ENCODE measurements around the gene TAS1R3.

TAS1R3 gene

GRCh38 chr1:1371746-1372711 lies 40.9 kb downstream of the TAS1R3 start:
- DNase-seq, result peak; percentile 55

GRCh38 chr1:1373051-1373814 lies 42.2 kb downstream of the TAS1R3 start:
- no peak for DNase-seq

- DNase-seq, result no peak
These were observed 42.9 kb downstream of the TAS1R3 start for GRCh38 chr1:1373815-1374588.

GRCh38 chr1:1374589-1374928 lies 43.5 kb downstream of the TAS1R3 start:
- no peak for DNase-seq

GRCh38 chr1:1374929-1375662 lies 44.0 kb downstream of the TAS1R3 start, which contains the start of gene AURKAIP1:
AURKAIP1 (minus strand) TSS chr1:1375207; CDS start chr1:1374756, 451 bp downstream.
- peak; percentile 100 for DNase-seq

GRCh38 chr1:1376551-1377226 lies 45.6 kb downstream of the TAS1R3 start:
- DNase-seq, result no peak

- DNase-seq, result no peak
These were observed 46.6 kb downstream of the TAS1R3 start for GRCh38 chr1:1377540-1378205.

- no peak for DNase-seq
These were observed 49.8 kb downstream of the TAS1R3 start for GRCh38 chr1:1380860-1381259.

- no peak for DNase-seq
These were observed 50.2 kb downstream of the TAS1R3 start for GRCh38 chr1:1381294-1381693.

All from hematopoietic multipotent progenitor cell treated with erythropoietin and hydrocortisone succinate and interleukin-3 and kit ligand, for 8 days (in vitro differentiated cells).